NCI-H524 treated with DMSO at 0.1 percent for 48 hours (cell line): Measurements from ENCODE around the gene RAB3C.

Source experiments
- DNase-seq: peaks from one replicate; lab custom pipeline; 2025; lab: John Stamatoyannopoulos, UW

Gene RAB3C

DNA sequence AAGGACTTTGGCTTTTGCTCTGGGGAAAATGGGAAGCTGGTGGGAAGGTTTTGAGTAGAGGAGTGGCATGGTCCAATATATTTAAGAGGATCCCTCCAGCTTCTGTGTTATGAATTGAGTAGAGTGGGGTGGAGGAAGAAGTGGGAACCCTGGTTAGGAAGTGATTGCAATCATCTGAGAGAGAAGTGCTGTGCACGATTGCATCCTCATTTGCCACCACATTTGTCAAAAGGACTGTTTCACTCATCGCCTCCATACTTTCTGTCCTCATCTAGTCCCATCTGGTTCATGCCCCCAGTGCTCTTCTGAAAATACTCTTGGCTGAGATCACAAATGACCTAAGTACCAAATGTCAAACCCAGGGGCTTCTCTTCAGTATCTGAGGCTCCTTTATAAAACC, 192.1 kb downstream of the RAB3C start:
- no peak for DNase-seq

DNA sequence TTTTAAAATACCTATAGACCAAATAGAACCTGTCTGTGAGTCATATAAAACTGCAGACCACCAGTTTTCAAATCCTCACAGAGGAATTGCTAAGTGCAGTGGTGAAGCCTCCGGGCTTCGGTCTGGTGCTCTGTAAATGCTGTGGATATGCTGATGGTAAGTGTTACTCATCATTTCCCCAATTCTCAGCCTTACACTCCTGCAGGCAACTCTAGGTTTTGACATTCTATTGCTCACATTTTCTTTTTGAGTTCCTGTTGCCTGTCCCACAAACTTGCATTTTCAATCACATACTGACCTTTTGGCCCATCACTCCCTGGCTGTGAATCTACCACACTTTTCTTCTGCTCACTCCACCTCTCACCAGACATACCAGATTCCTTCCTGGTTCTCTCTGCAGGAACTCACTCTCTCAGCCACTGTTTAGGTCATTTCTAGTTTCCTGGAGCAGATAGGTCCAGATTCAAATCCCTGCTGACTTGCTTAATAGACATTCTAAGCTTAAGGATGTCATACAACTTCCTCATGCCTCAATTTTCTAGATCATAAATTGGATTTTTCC, 192.9 kb downstream of the RAB3C start:
- DNase-seq = no peak

DNA sequence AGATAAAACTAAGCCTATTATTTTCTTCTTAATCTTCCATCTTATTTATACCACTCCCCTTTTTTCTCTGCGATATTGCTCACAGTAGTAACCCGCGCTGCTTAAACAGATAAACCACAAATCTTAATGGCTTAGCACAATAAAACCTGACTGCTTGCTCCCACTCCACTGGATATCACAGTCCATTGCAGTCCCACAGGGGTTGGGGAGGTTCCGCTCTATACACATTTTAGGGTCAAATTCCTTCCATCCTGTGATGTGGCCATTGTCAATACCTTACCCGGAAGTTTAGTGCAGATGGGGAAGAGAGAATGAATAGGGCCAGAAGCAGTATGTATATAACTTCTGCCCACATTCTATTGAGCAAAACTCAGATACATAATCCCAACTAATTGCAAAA, 193.7 kb downstream of the RAB3C start:
- DNase-seq = no peak

DNA sequence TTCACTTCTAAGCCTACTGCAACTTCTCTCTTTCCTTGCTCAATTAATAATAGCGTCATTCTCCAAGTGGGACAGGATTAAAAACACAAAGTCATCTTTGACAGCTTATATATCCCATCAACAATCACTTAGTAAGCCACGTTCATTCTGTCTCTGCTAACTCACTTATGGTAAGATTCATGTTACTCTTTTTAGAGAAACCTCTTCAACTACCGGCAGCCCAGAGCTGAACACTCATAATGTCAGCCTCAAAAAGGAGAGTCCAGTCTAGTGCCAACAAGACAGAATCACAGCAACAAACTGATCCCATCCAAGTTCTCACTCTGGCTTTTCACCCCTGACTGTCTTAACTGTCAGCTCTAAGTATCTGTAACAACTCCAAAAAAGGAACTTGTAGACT, 196.0 kb downstream of the RAB3C start:
- no peak for DNase-seq

DNA sequence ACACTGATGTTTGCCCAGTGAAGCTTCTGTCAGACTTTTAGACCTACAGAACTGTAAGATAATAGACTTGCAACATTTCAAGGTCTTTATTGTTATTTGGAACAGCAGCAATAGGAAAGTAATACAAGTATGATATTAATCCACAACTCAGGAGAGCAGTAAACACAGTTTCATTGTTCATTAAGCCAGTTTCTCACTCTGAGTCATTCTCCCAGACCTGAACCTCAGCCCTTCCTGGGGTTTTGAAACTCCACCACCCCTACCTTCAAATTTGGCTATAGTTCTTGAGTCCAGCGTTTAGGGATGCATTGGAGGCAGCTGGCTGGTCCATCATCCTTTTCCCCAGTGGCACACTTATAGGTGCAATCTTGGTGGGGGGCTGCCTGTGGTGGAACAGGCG, 203.2 kb downstream of the RAB3C start:
- no peak for DNase-seq

DNA sequence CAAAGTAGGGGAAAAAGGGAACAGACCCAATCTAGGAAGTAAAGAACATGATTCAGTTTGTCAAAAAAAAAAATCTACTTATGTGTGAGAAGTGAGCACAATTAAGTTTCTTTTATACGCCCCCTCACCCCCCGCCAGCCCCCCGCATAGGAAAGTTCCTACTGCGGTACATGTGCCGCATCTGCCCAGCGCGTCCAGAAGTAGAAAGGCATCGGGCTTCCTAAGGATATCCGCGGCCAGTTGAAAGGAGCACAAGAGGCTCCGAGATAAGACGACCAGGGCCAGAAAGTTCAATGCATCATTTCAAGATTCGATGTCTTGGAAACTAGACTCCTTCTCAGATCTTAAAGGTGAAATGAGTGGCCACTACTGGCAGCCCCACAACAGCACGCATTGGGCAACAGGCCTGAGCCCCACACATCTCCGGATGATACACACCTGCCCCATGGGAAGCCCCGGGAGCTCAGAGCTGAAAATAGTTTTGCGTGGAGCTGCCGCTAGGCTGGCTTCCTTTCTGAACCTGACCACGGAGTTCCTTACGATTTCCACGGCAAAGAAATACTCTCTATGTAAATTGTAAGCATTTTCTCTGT, 203.9 kb downstream of the RAB3C start:
- no peak for DNase-seq

DNA sequence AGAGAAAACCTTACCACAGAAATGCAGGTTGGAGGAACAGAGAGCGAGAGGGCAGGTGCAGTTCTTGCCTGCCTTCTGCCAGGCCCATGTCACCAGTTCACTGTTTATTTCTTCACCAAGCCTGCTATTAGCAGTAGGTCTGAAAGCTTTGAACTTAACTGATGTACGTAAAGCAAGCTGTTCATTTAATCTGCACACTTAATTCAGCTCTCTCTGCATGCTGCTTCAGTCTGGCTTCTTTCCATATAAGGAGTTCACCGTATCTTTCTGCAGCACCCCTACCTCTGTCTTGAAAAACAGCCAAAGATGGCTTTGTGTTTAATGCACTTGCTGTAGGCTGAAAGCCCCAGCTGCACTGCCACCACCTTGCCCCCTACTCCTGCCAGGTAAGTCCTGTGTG, 205.1 kb downstream of the RAB3C start:
- peak; percentile 81 for DNase-seq

DNA sequence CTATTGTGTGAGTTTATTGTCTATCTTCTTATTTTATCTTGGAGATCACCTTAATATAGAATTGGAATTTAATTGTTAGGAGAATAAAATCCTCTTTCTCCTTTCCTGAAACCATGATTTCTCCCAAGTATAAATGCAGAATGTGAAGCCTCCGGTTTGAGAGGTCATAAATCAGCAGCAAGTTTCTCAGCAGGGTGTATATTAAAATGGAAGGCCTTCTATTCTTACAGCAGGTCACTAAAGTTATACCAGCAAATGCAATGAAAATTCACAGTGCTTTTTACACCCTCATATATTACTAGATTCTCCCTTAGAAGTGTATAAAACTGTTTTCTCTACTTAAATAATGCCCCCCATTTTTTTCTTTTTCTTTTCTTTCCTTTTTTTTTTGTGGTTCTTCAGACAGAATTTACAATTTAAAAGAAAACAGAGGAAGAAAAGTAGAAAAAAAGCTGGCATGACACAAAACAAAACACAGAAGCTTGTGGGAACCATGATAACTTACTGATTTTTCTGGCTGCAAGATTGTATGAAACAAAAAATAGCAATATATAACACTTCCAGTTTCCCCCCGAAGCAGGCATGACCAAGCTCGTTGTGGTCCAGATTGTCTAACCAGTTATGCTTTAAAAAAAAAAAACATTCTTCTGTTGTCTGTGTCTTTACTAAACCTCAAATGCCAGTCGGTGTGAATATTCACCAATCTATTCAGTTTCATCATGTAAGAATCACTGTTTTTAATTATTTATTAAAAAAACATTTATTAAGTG, 211.2 kb downstream of the RAB3C start:
- DNase-seq = no peak

DNA sequence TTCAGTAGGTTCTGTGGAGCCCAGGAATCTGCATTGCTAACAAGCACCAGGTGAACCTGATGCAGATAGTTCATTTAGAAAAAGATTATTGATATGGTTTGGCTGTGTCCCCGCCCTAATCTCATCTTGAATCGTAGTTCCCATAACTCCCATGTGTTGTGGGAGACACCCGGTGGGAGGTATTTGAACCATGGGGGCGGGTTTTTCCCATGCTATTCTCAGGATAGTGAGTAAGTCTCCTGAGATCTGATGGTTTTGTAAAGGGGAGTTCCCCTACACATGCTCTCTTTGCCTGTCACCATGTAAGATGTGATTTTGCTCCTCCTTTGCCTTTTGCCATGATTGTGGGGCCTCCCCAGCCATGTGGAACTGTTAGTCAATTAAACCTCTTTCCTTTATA, 212.0 kb downstream of the RAB3C start:
- DNase-seq = no peak

DNA sequence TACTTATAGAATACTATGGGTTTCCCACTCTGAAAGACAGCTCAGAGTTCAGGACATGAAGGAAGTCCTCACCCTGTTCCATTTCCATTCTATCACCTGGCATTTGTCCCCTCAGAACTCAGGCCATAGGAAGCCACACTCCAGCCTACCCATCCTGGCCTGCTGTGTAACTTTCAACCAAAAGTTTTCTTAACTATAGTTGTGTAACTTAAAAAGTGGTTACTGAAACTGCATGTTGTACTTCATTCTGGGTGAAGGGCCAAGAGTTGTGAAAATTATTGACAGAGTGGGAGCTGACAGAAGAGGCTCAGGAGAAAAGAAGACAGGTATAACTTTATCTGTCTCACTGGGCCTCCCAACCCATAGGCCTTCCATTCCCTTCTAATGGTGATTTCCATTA, 212.5 kb downstream of the RAB3C start:
- no peak for DNase-seq

DNA sequence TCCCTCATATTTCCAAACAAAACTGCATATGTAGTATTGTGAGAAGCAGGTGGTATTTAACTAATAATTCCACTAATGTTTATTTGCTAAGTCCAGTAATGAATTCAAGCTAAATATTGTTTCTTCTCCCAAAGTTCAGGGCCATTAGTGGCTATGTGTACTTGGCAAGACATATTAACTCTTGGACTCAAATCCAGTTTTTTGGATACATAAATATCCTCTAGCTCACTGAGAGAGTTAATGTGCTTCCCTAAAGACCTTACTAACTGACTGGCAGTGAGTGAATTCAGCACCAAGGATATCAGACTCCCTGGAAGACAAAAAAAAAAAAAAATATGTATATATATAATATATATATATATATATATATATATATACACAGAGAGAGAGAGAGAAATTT, 214.1 kb downstream of the RAB3C start:
- no peak for DNase-seq

DNA sequence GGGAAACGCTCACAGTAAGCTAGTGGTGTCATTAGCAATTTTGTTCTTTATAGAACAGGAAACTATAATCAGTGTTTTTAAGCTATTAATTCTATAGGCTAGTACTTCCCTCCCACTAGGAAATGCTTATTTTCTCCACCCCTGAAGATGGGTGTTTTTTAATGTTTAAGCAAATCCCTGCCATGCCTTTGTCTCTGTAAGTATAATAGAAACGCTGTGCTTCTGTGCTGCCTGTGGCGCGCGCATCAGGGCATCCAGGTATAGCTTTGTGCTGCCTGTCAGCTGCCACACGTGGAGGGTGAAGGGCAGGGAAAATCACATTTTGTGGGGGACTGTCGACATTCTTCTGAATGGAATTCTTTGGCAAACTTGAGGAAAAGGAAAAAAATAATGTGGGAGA, 217.5 kb downstream of the RAB3C start:
- DNase-seq = no peak

DNA sequence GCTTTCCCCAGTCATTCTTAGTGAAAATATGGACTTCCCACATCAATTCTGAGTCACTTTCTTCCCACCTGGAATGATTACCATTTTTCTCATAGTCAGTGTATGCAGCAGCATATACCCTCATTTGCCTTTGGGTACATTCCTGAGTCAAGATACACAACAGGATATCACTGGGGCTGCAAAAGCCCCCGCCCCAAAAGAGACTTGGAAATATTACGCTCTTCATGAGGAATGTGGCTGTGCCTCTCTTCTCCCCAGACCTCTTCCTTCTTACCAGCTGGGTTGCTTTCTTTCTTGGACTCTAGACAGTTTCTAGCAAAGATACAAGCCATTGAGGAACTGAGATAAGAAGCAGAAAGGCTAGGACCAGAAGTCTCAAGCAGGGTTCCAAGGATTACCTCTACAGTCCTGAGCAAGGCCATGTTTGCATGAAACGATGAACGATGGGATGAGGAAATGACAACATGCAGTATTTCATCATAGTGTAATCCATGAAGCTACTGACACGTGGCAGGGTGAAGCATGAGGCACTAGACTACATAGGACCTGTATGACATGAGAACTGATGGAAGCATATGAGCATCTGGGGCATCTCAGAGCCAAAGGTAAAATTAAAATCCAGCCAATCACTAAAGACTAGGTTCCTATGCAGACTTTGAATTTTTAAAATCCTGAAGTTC, 218.1 kb downstream of the RAB3C start:
- no peak for DNase-seq

DNA sequence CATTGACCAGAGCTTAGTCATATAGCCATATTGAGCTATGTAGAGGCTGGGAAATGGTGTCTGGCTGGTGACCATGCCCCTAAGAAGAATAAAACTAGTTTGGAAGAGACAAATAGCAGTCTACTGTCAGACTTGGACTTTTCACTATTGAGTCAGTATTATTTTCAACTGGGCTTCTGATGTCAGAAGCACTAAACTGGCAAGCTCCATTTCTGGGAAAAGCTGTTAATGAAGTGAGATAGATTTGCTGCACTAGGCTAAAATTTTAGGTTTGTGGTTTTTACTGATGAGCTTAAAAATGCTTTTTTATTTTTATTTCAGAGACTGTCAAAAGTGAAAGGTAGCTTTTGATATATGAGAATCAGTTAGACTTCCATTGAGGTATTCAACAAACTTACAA, 220.2 kb downstream of the RAB3C start:
- DNase-seq = no peak

DNA sequence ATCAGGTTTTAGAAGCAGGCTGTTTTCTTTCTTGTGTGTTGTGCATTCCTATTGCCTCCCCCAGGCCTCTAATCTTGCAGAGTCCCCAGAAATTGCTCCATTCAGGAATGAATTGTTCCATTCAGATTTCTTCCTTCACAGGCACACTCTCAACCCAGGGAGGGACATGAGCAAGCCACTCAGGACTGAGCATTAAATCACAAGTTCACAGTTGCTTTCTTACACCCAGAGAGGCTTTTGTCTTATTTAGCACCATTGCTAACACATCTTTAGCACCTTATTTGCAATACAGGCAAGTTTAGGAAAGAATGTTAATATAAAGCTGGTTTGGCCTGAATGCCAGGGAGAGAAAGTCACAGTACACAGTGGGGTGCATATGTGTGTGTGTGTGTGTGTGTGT, 221.4 kb downstream of the RAB3C start:
- no peak for DNase-seq

DNA sequence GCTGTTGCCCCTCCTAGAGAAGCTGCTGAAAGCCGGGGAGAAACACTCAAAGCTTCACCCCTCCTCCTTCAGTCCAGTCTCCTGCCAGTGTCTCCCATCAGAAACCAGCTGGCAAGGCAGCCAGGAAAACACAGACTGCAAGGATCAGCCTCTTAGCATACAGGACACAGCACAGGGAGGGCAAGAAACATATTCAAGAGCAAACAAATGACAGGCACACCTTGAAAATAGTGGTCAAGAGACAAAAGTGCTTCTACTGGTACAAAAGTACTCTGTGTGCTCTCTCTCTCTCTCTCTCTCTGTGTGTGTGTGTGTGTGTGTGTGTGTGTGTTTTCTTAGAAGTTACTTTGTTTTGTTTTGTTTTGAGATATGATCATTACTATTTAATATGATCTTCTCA, 227.2 kb downstream of the RAB3C start:
- no peak for DNase-seq

DNA sequence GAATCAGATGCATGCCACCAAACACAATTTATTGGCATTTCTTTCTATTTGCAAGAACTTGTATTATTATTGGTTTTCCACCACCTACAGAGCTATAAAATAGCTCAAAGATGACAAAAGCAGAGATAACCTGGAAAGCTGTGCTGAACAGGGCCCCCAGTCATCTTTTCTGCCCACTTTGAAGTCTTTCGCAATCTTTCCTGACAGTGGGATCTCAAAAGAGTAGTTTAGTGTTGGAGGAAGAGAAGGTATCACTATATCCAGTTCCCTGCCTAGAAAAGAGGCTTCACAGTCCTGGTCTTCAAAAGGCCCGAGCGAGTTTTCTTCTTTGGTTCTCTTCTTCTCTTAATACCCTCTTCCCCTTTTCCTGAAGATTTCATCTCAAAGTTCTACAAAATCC, 231.0 kb downstream of the RAB3C start:
- no peak for DNase-seq

DNA sequence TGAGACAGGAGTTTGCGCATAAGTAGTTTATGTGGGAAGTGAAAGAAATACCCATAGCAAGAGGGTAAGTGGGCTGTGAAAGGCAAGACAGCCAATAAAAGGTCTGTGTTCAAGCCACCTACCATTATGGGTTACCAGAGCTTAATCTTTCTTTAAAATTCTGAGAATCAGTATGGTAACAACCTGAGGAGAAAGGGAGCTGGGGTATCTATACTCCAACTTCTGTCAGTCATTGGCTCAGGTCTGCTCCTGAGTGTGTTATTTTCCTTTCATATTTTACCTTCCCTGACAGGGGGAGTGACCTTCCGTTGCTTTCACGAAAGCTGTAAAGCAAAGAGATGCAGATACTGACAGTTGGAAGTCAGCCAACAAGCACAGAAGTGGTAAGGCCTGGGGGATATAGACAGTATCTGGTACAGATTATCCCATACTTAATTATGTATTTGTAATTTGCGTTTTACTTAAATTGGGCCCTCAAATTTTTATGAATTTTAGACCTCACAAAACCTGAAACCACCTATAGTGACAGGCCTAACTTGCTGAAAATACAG, 233.4 kb downstream of the RAB3C start:
- DNase-seq = peak; percentile 7

DNA sequence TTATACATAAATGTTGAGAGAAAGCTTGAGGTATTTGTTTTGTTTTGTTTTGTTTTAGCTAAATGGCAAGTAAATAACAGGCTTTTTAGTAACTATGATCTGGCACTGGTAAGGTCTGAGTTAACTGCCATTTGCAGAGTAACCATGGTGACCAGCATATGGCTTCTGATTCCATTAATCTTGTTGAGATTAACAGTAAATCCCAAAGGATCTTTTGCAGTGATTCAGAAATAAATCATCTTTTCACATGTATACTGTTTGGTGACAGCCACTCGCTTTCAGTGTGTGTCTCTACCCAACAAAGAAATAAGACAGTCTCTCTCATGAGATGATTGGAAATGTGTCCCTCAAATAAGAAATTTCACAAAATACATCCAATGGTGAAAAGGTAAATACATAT, 235.6 kb downstream of the RAB3C start:
- DNase-seq = peak; percentile 62

DNA sequence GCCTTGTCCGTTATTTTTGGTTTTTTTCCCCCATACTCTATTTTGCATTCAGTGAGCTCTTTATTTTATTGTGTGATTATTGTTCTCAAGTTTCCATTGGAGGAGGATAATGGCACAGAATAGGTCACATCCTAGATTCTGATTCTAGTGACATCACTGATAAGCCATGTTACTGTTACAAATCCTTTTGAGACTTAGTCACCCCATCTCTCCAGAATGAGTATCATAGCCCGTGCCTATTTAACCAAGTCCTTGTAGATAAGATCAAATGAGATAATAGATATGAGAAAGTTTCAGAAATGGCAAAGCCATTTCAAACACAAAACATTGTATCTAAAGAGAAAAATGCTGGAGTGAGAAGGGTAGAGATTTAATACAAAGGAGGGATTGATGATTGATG, 242.6 kb downstream of the RAB3C start:
- DNase-seq = no peak

DNA sequence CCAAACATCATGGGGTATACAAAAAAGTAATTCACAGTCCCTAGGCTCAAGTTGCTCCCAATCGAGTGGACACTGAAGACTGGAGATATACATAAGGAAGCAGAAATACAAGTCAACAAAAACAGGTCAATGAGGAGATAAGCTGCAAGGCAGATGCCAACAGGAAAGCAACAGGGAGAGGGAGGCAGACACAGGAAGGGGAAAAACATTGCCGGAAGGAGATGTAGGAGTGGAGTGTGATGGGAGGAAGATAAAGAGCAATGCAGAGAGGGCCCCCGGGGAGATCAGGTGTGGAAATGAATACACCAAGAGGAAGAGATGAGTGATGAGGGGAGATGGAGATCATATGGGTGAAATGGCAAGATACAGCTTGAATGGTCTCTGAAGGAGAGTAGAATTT, 243.0 kb downstream of the RAB3C start:
- no peak for DNase-seq

DNA sequence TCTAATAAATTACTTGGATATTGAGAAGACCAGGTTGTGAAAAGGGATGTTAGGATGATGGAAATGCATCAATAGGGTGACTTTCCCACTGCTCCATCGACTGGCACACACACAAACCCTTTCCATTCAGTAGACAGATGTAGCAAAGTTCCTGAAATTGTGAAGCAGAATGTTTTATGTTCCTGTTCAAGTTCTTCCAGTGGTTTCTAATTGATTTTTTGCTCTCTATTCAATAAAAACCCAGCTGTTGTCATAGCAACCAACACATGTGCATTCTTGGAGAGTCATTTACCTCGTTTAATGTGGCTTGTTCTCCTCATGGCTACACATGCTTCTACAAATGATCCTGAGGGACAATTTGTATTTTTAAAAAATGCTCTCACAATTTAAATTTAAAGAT, 244.6 kb downstream of the RAB3C start:
- DNase-seq = peak; percentile 24

DNA sequence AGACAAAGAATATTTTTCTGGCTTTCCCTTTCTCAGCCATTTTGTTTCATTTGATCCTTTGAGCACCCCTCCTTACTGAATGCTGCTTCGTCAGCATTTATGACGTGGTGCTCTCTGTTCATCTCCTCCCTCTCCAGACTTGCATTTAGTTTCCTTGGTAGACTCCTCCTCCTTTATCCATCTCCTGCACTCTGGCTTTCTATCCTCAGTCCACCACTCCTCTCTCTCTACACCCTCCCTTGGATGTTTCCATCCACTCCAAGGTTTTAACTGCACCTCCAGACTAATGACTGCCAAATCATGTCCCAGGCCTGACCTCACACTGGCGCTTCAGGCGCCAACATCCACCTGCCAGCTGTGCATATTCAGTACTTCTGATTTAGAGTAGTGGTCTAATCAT, 245.4 kb downstream of the RAB3C start:
- peak; percentile 65 for DNase-seq
